ENCODE measurements around the gene NCKAP5. TPM values are rescaled to one million over a fixed set of nuclear protein-coding genes. Genes with fewer than 3 reads are reported as not detected.

NCKAP5 gene
- total RNA-seq, 1 experiment from 2014 or later, result not detected

DNA sequence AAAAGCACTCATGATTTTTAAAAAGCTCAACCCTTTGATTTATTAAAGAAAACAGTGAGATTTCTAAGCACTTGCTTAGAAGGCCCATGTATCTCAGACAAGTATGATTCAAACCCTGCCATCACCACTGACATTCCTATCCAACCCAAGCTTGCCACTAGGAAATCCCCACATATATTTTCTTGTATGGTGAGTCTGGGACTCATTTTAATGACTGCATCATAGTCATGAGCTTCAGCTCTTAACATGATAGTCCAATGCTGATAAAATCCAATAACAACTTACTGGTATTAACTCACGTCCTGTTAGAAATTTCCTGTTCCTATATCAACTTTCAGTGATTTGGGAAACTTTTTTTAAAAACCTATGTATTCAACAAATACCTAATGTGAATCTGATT is 39.4 kb upstream of the NCKAP5 start:
- no peaks in the 10 kb centered on the region for H3K36me3 ChIP-seq (ENCODE audit: low read depth)
- ChIA-PET CTCF (no interaction called here), POLR2A (ENCODE audit: unreplicated experiment) (no interaction called here)
- intact Hi-C loops (cut with micrococcal nuclease; ENCODE audit: unreplicated experiment), result no loop called here
- no peak overlapping the region for H3K4me2 ChIP-seq
- no peak overlapping the region for H2AFZ ChIP-seq
- no peak overlapping the region for H3K4me3 ChIP-seq
- no peaks in the 10 kb centered on the region for H3K9me2 ChIP-seq (ENCODE audit: insufficient read depth)
- H4K20me1 ChIP-seq (ENCODE audit: insufficient read depth), result no peaks in the 10 kb centered on the region
- no peak overlapping the region for H3K27ac ChIP-seq
- no peaks in the 10 kb centered on the region for H3K9me3 ChIP-seq (ENCODE audit: insufficient read depth, low read depth)
- H3K79me2 ChIP-seq (ENCODE audit: low read depth), result no peaks in the 10 kb centered on the region
- TF ChIP-seq, protein P1, sequence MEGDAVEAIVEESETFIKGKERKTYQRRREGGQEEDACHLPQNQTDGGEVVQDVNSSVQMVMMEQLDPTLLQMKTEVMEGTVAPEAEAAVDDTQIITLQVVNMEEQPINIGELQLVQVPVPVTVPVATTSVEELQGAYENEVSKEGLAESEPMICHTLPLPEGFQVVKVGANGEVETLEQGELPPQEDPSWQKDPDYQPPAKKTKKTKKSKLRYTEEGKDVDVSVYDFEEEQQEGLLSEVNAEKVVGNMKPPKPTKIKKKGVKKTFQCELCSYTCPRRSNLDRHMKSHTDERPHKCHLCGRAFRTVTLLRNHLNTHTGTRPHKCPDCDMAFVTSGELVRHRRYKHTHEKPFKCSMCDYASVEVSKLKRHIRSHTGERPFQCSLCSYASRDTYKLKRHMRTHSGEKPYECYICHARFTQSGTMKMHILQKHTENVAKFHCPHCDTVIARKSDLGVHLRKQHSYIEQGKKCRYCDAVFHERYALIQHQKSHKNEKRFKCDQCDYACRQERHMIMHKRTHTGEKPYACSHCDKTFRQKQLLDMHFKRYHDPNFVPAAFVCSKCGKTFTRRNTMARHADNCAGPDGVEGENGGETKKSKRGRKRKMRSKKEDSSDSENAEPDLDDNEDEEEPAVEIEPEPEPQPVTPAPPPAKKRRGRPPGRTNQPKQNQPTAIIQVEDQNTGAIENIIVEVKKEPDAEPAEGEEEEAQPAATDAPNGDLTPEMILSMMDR (conservative IDR thresholded peaks at IDR 0.05), result no peak
- TF ChIP-seq EZH2 (IDR thresholded peaks at IDR 0.05; ENCODE audit: low read depth), result no peak
- no peaks in the 10 kb centered on the region for H3K4me1 ChIP-seq (replicated peaks; ENCODE audit: insufficient read depth)
- no TSS peak for BruUV-seq (replicated peaks)
- peaks cover 44% of the 10 kb centered on the region for H3K27me3 ChIP-seq (ENCODE audit: insufficient read depth, low read depth)
- no peak for DNase-seq
- H3F3A ChIP-seq (ENCODE audit: insufficient read depth, low read depth), result no peaks in the 10 kb centered on the region

GRCh38 chr2:133606616-133607015 is 38.4 kb upstream of the NCKAP5 start:
- intact Hi-C loops (cut with micrococcal nuclease; ENCODE audit: unreplicated experiment), result no loop called here
- Histone ChIP-seq H3K9me3 (ENCODE audit: insufficient read depth, low read depth) (no peaks in the 10 kb centered on the region), H3K4me3 (no peak overlapping the region), H3F3A (ENCODE audit: insufficient read depth, low read depth) (no peaks in the 10 kb centered on the region), H4K20me1 (ENCODE audit: insufficient read depth) (no peaks in the 10 kb centered on the region), H3K9me2 (ENCODE audit: insufficient read depth) (no peaks in the 10 kb centered on the region), H3K36me3 (ENCODE audit: low read depth) (no peaks in the 10 kb centered on the region), H3K4me1 (replicated peaks; ENCODE audit: insufficient read depth) (no peaks in the 10 kb centered on the region), H3K27ac (no peak overlapping the region), H3K27me3 (ENCODE audit: insufficient read depth, low read depth) (peaks cover 47% of the 10 kb centered on the region), H3K79me2 (ENCODE audit: low read depth) (no peaks in the 10 kb centered on the region), H2AFZ (no peak overlapping the region), H3K4me2 (no peak overlapping the region)
- BruUV-seq (replicated peaks), result no TSS peak
- ChIA-PET CTCF (no interaction called here), POLR2A (ENCODE audit: unreplicated experiment) (no interaction called here)
- DNase-seq, result no peak
- TF ChIP-seq EZH2 (IDR thresholded peaks at IDR 0.05; ENCODE audit: low read depth), result no peak

- no peak for TF ChIP-seq EZH2 (IDR thresholded peaks at IDR 0.05; ENCODE audit: low read depth)
- TF ChIP-seq, protein P1 (conservative IDR thresholded peaks at IDR 0.05), result no peak
- intact Hi-C loops (cut with micrococcal nuclease; ENCODE audit: unreplicated experiment), result no loop called here
- no peak overlapping the region for H3K4me2 ChIP-seq
These were observed 37.5 kb upstream of the NCKAP5 start for GRCh38 chr2:133605766-133606137.

DNA sequence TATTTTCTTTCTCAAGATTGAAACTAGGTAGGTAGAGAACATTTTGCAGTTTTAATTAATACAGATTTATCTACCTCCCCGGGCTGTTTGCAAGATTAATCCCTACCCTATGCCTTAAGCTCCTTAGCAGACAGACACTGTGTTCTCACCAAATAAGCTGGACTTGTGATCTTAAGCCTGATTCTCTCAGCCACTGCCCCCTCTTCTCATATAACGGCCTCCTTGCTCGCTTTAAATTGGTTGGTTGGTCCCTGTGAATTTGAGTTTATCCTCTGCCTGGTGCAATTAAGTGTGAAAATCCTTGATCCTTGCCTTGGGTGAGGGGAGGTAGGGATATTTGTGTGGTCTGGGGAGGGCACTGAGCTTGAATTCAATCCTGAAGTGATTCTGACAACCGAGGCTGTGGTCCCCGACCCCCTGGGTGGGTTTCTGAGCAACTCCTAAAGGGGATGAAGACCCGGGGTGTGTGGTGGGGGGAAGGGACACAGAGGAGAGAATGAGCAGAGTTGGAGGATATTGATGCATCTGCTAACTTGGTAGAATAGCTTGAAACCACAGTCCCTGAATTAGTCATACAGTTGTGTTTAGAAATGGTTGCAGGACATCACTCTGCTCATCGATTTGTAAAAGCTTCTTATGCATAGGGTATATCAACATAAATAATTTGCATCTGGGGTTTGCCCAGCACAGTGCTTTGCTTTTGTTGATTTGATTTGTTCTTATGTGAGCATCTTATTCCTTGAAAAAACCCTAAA is 36.9 kb upstream of the NCKAP5 start:
- ChIA-PET POLR2A (ENCODE audit: unreplicated experiment) (no interaction called here), CTCF (no interaction called here)
- no TSS peak for BruUV-seq (replicated peaks)
- H3F3A ChIP-seq (ENCODE audit: insufficient read depth, low read depth), result no peaks in the 10 kb centered on the region
- no peaks in the 10 kb centered on the region for H3K9me3 ChIP-seq (ENCODE audit: insufficient read depth, low read depth)
- H3K9me2 ChIP-seq (ENCODE audit: insufficient read depth), result no peaks in the 10 kb centered on the region
- peaks cover 57% of the 10 kb centered on the region for H3K27me3 ChIP-seq (ENCODE audit: insufficient read depth, low read depth)
- H2AFZ ChIP-seq, result no peak overlapping the region
- H3K79me2 ChIP-seq (ENCODE audit: low read depth), result no peaks in the 10 kb centered on the region
- no peaks in the 10 kb centered on the region for H3K4me1 ChIP-seq (replicated peaks; ENCODE audit: insufficient read depth)
- H3K27ac ChIP-seq, result no peak overlapping the region
- H3K36me3 ChIP-seq (ENCODE audit: low read depth), result no peaks in the 10 kb centered on the region
- no peak overlapping the region for H3K4me3 ChIP-seq
- no peak for TF ChIP-seq EZH2 (IDR thresholded peaks at IDR 0.05; ENCODE audit: low read depth)
- TF ChIP-seq, protein P1 (conservative IDR thresholded peaks at IDR 0.05), result no peak
- no peak for DNase-seq
- intact Hi-C loops (cut with micrococcal nuclease; ENCODE audit: unreplicated experiment), result no loop called here
- no peak overlapping the region for H3K4me2 ChIP-seq
- H4K20me1 ChIP-seq (ENCODE audit: insufficient read depth), result no peaks in the 10 kb centered on the region

More at GRCh38 chr2:133605766-133606137, 37.5 kb upstream of the NCKAP5 start:
- H3F3A ChIP-seq (ENCODE audit: insufficient read depth, low read depth), result no peaks in the 10 kb centered on the region
- ChIA-PET CTCF (no interaction called here), POLR2A (ENCODE audit: unreplicated experiment) (no interaction called here)
- H3K4me1 ChIP-seq (replicated peaks; ENCODE audit: insufficient read depth), result no peaks in the 10 kb centered on the region
- no peaks in the 10 kb centered on the region for H4K20me1 ChIP-seq (ENCODE audit: insufficient read depth)
- no peak for DNase-seq
- peaks cover 52% of the 10 kb centered on the region for H3K27me3 ChIP-seq (ENCODE audit: insufficient read depth, low read depth)
- H3K79me2 ChIP-seq (ENCODE audit: low read depth), result no peaks in the 10 kb centered on the region
- H3K27ac ChIP-seq, result no peak overlapping the region
- H3K36me3 ChIP-seq (ENCODE audit: low read depth), result no peaks in the 10 kb centered on the region
- H3K9me2 ChIP-seq (ENCODE audit: insufficient read depth), result no peaks in the 10 kb centered on the region
- H3K9me3 ChIP-seq (ENCODE audit: insufficient read depth, low read depth), result no peaks in the 10 kb centered on the region
- no peak overlapping the region for H2AFZ ChIP-seq
- no peak overlapping the region for H3K4me3 ChIP-seq
- no TSS peak for BruUV-seq (replicated peaks)
